GM12801 (cell line): ENCODE data around the gene AMY2A.
"Not testable (repeated sequence)": the region's sequence is repeated elsewhere in the genome, so short reads cannot be mapped to it uniquely, and the experiment has no call there.

Source experiments
- TF ChIP-seq, protein P1 (sequence below): IDR thresholded peaks from one replicate; pipeline ENCODE4 v1.5.1; 2011; ENCODE audit warnings: control low read depth; ENCODE audit not compliant: insufficient read length; ENCODE audit errors: extremely low read depth

The AMY2A gene

DNA sequence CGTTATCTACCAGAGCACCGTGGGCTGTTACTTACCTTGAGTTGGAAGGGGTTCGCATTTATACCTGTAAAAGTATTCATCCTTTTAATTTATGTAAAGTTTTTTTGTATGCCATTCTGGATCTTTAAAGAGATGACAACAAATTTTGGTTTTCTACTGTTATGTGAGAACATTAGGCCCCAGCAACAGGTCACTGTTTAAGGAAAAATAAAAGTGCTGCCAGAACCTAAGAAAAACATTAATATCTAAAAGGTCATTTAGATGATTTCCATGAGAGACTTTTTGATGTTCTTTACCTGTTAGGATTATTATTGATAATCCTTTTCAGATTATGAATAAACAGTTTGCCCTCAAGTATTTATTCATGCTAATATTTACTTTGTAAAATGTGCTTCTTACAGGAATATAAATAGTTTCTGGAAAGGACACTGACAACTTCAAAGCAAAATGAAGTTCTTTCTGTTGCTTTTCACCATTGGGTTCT is at the start of gene AMY2A:
TSS of gene AMY2A (plus strand) at position 434 of the 484 bp plus-strand sequence. CDS start at position 448, 14 bp downstream.
- TF ChIP-seq, protein P1, sequence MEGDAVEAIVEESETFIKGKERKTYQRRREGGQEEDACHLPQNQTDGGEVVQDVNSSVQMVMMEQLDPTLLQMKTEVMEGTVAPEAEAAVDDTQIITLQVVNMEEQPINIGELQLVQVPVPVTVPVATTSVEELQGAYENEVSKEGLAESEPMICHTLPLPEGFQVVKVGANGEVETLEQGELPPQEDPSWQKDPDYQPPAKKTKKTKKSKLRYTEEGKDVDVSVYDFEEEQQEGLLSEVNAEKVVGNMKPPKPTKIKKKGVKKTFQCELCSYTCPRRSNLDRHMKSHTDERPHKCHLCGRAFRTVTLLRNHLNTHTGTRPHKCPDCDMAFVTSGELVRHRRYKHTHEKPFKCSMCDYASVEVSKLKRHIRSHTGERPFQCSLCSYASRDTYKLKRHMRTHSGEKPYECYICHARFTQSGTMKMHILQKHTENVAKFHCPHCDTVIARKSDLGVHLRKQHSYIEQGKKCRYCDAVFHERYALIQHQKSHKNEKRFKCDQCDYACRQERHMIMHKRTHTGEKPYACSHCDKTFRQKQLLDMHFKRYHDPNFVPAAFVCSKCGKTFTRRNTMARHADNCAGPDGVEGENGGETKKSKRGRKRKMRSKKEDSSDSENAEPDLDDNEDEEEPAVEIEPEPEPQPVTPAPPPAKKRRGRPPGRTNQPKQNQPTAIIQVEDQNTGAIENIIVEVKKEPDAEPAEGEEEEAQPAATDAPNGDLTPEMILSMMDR = not testable (repeated sequence)

DNA sequence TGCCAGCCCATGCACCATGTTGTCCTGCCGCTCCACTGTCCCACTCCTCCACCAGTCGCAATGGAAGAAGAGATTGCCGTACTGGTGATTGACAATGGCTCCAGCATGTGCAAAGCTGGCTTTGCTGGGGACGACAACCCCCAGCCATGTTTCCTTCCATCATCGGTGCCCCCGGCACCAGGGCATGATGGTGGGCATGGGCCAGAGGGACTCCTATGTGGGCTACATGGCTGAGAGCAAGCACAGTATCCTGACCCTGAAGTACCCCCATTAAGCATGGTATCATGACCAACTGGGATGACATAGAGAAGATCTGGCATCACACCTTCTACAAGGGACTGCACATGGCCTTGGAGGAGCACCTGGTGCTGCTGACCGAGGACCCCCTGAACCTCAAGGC is 47.7 kb upstream of the AMY2A start:
- TF ChIP-seq, protein P1 = no peak

DNA sequence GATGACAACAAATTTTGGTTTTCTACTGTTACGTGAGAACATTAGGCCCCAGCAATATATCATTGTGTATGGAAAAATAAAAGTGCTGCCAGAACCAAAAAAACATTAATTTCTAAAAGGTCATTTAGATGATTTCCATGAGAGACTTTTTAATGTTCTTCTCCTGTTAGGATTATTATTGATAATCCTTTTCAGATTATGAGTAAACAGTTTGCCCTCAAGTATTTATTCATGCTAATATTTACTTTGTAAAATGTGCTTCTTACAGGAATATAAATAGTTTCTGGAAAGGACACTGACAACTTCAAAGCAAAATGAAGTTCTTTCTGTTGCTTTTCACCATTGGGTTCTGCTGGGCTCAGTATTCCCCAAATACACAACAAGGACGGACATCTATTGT is 45.9 kb upstream of the AMY2A start, which contains the start of gene AMY2B:
TSS of gene AMY2B (plus strand) at position 301 of the 400 bp plus-strand sequence. CDS start at position 315, 14 bp downstream.
- TF ChIP-seq, protein P1 = not testable (repeated sequence)

DNA sequence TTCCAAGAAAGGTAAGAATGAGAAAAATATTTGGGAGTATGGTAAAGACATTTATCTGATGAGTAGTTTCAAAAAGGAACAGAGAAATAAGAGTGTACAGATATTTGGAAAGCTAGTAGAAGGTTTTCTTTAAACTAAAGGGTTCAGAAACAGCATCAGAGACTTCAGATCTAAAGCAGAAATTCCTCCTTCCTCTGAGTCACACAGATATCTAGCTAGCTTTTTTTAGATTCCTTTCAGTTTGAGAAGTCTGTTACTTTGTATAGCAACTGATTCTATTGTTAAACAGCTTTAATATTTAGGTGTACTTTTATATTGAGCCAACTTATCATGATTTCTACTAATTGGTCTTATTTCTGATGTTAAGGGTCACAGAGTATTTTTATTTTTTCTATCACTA is 41.2 kb upstream of the AMY2A start:
- TF ChIP-seq, protein P1 = no peak

DNA sequence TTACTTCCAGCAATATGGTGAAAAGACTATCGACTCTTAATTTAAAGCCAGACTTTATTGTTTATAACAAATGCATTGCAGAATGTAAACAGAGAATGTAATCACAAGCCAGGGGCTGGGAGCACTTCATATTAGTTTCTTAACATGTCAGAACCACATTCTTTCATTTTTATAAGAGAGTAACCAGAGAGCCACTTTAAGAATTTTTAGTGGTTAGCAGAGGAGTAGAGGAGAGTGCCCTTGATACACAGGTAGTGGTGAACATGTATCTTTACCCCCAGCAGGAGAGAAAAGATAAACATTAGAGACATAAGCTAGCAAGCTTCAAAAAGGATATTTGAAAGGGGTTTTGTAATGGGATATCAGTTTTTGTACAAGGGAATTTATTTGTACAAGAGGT is 34.8 kb upstream of the AMY2A start:
- TF ChIP-seq, protein P1 = no peak

DNA sequence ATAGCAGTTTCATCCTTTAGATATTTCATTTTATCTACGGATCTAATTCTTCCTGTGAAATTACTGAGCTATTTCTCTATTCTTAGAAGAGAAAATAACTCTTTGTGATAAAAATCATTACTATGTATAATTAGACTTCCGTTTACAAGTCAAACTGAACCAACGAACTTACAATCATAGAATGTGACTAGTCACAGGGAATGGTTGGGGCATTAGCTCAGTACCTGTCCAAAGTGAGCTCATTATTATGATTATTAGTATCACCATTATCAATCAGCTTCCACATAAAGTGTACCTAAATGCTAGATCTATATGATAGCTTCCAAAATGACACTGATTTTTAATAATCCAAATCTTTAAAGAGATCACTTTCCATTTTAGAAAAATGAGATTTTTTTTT is 33.3 kb upstream of the AMY2A start:
- TF ChIP-seq, protein P1 = no peak

DNA sequence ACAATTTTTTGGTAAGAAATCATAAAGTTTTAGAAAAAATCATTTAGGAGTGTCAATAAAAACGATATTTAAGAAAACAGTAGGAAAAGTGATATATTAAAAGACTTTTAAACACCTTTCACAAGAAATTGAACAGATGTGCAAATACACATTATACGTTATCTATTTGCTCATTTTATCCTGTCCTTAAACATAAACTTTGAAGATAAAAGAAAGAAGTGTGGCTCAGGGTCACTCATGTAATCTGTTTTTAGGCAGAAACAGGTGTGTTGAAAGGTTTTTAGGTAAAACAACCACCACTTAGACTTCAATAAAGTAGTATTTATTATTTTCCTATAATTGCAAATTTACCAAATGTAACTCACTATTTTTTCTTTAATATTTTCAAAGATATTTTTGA is 32.7 kb upstream of the AMY2A start:
- TF ChIP-seq, protein P1 = no peak
